Measurements from ENCODE around the gene OVCA2.

The OVCA2 gene

GRCh38 chr17:2065949-2066400 is 24.2 kb downstream of the OVCA2 start:
- H3K27ac ChIP-seq = no peak overlapping the region

GRCh38 chr17:2067048-2067561 is 25.3 kb downstream of the OVCA2 start:
- TF ChIP-seq ZFX (IDR thresholded peaks at IDR 0.05) = no peak
- no peak for TF ChIP-seq CTCF (conservative IDR thresholded peaks at IDR 0.05)
- H3K27ac ChIP-seq = no peak overlapping the region

More at GRCh38 chr17:2065949-2066400, 24.2 kb downstream of the OVCA2 start:
- no peak for TF ChIP-seq CTCF (conservative IDR thresholded peaks at IDR 0.05)
- no peak for TF ChIP-seq ZFX (IDR thresholded peaks at IDR 0.05)

GRCh38 chr17:2067608-2068024 is 25.8 kb downstream of the OVCA2 start:
- H3K27ac ChIP-seq = no peak overlapping the region
- TF ChIP-seq ZFX (IDR thresholded peaks at IDR 0.05) = no peak
- no peak for TF ChIP-seq CTCF (conservative IDR thresholded peaks at IDR 0.05)

GRCh38 chr17:2068031-2068518 is 26.3 kb downstream of the OVCA2 start:
- TF ChIP-seq ZFX (IDR thresholded peaks at IDR 0.05) (no peak), CTCF (conservative IDR thresholded peaks at IDR 0.05) (no peak)
- no peak overlapping the region for H3K27ac ChIP-seq

GRCh38 chr17:2068519-2069051 is 26.8 kb downstream of the OVCA2 start:
- no peak overlapping the region for H3K27ac ChIP-seq
- TF ChIP-seq CTCF (conservative IDR thresholded peaks at IDR 0.05) (no peak), ZFX (IDR thresholded peaks at IDR 0.05) (no peak)

GRCh38 chr17:2070241-2071023 is 28.6 kb downstream of the OVCA2 start:
- H3K27ac ChIP-seq = no peak overlapping the region
- TF ChIP-seq CTCF (conservative IDR thresholded peaks at IDR 0.05) = no peak
- TF ChIP-seq ZFX (IDR thresholded peaks at IDR 0.05) = no peak

GRCh38 chr17:2071024-2071385 is 29.2 kb downstream of the OVCA2 start:
- no peak overlapping the region for H3K27ac ChIP-seq
- TF ChIP-seq CTCF (conservative IDR thresholded peaks at IDR 0.05) (no peak), ZFX (IDR thresholded peaks at IDR 0.05) (no peak)

All from C4-2B (cell line).